T-helper 2 cell treated with Interferon-gamma antibody and Interleukin-4, amounts not matched to agents 5 μg/mL and 100 μg/mL, for 36 hours (primary cell): Measurements from ENCODE around the gene RBP7.

ENCODE experiments used
- DNase-seq: peaks from one replicate; pipeline ENCODE4 v3.0.0; 2021; ENCODE audit warnings: low spot score
- H3K27ac Mint-ChIP-seq: one replicate; pipeline ENCODE4 v1.8.0; 2021; ENCODE audit warnings: mild to moderate bottlenecking, mixed read lengths
- H3K27me3 Mint-ChIP-seq: one replicate; pipeline ENCODE4 v1.8.0; 2021; ENCODE audit warnings: low read depth, mixed read lengths
- H3K36me3 Mint-ChIP-seq: one replicate; pipeline ENCODE4 v1.8.0; 2021; ENCODE audit warnings: low read depth, mixed read lengths
- H3K4me1 Mint-ChIP-seq: one replicate; pipeline ENCODE4 v1.8.0; 2021; ENCODE audit warnings: low read depth, mixed read lengths
- H3K4me3 Mint-ChIP-seq: one replicate; pipeline ENCODE4 v1.8.0; 2022; ENCODE audit warnings: mild to moderate bottlenecking, moderate library complexity, mixed read lengths
- H3K9me3 Mint-ChIP-seq: one replicate; pipeline ENCODE4 v1.8.0; 2021; ENCODE audit warnings: mixed read lengths

RBP7 gene

DNA sequence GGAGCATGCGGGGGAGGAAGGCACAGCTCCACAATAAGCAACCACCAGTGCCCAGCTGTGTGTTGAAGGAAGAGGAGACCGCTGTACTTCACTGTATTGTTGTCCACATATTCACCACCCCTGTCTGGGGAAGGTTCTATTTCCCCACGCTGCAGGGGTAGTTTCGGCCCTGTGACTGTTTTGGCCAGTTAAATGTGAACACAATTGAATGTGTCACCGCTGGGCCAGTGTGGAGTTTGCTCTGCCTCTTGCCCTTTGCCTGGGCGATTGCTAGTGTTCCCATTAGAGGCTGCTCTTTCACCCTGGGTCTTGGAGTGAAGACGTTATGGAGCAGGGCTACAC, 68.3 kb downstream of the RBP7 start:
- Mint-ChIP-seq H3K4me3 (no peak overlapping the region), H3K9me3 (no peaks in the 10 kb centered on the region), H3K36me3 (peaks cover 1% of the 10 kb centered on the region), H3K27ac (no peak overlapping the region), H3K4me1 (peaks cover 10% of the 10 kb centered on the region), H3K27me3 (no peaks in the 10 kb centered on the region)
- no peak for DNase-seq
